Kidney glomerular epithelial cell (primary cell): Measurements from ENCODE around the gene CTNNA3.

ENCODE experiments used
- DNase-seq: peaks from one replicate; lab custom pipeline; 2025; lab: John Stamatoyannopoulos, UW

Gene CTNNA3

GRCh38 chr10:66214721-66215404, 1481.1 kb downstream of the CTNNA3 start:
- no peak for DNase-seq

- DNase-seq: no peak
These were observed 1487.0 kb downstream of the CTNNA3 start for GRCh38 chr10:66209025-66209424.

GRCh38 chr10:66204838-66205237, 1491.2 kb downstream of the CTNNA3 start:
- no peak for DNase-seq

GRCh38 chr10:66202101-66202500, 1493.9 kb downstream of the CTNNA3 start:
- no peak for DNase-seq

- DNase-seq: no peak
These were observed 1503.7 kb downstream of the CTNNA3 start for GRCh38 chr10:66192162-66192831.

- no peak for DNase-seq
These were observed 1505.6 kb downstream of the CTNNA3 start for GRCh38 chr10:66190413-66190812.

- DNase-seq: no peak
These were observed 1506.7 kb downstream of the CTNNA3 start for GRCh38 chr10:66189271-66189670.

- no peak for DNase-seq
These were observed 1508.8 kb downstream of the CTNNA3 start for GRCh38 chr10:66187053-66187733.

- DNase-seq: no peak
These were observed 1513.0 kb downstream of the CTNNA3 start for GRCh38 chr10:66183028-66183427.

GRCh38 chr10:66180581-66181318, 1515.2 kb downstream of the CTNNA3 start:
- DNase-seq: peak; percentile 65

GRCh38 chr10:66180021-66180420, 1516.0 kb downstream of the CTNNA3 start:
- DNase-seq: no peak

- no peak for DNase-seq
These were observed 1519.2 kb downstream of the CTNNA3 start for GRCh38 chr10:66176772-66177171.

- DNase-seq: peak; percentile 85
These were observed 1528.2 kb downstream of the CTNNA3 start for GRCh38 chr10:66167816-66168215.

GRCh38 chr10:66162560-66163143, 1533.3 kb downstream of the CTNNA3 start:
- no peak for DNase-seq

GRCh38 chr10:66151346-66151745, 1544.6 kb downstream of the CTNNA3 start:
- DNase-seq: no peak

GRCh38 chr10:66148312-66148711, 1547.7 kb downstream of the CTNNA3 start:
- no peak for DNase-seq

- DNase-seq: no peak
These were observed 1552.0 kb downstream of the CTNNA3 start for GRCh38 chr10:66144016-66144415.

- DNase-seq: no peak
These were observed 1593.2 kb downstream of the CTNNA3 start for GRCh38 chr10:66102756-66103155.

GRCh38 chr10:66098595-66099480, 1597.2 kb downstream of the CTNNA3 start:
- DNase-seq: no peak

GRCh38 chr10:66095610-66096009, 1600.4 kb downstream of the CTNNA3 start:
- no peak for DNase-seq

GRCh38 chr10:66085906-66086305, 1610.1 kb downstream of the CTNNA3 start:
- no peak for DNase-seq
